Upper lobe of left lung (tissue), 6 donors: Measurements from ENCODE around the gene STIM1. TPM values are rescaled to one million over a fixed set of nuclear protein-coding genes. Genes with fewer than 3 reads are reported as not detected.

Experiments
- ATAC-seq, 2 donors: fragments of 200-7000 bp; cut with Tn5 transposase; one replicate each; pipeline ENCODE4 v1.9.1; 2022; ENCODE audit warnings: mild to moderate bottlenecking in 2 of 2, moderate library complexity in 2 of 2; ENCODE audit not compliant: low FRiP score in 2 of 2
- DNase-seq, 2 donors: peaks; one replicate each; pipeline ENCODE4 v3.0.0-alpha.2; 2019 to 2020
- H3K27ac ChIP-seq, 4 donors: fragments of 200-600 bp; sonication (generic); one replicate each; pipeline ENCODE4 v1.5.1; 2016 to 2019
- H3K27me3 ChIP-seq, 4 donors: fragments of 200-600 bp; sonication (generic); one replicate each; pipeline ENCODE4 v1.5.1; 2017 to 2019
- H3K36me3 ChIP-seq, 4 donors: fragments of 200-600 bp; sonication (generic); one replicate each; pipeline ENCODE4 v1.5.1; 2016 to 2019
- H3K4me1 ChIP-seq, 4 donors: fragments of 200-600 bp; sonication (generic); one replicate each; pipeline ENCODE4 v1.5.1; 2018 to 2019
- H3K4me3 ChIP-seq, 4 donors: fragments of 200-600 bp; sonication (generic); one replicate each; pipeline ENCODE4 v1.5.1; 2017 to 2019; ENCODE audit warnings: mild to moderate bottlenecking in 2 of 4, moderate library complexity in 1 of 4
- H3K9me3 ChIP-seq, 4 donors: fragments of 200-600 bp; sonication (generic); one replicate each; pipeline ENCODE4 v1.5.1; 2018 to 2019
- EP300 ChIP-seq, 4 donors: sonication (generic); formaldehyde crosslinking; IDR thresholded peaks; one replicate each; pipeline ENCODE4 v1.5.1; 2017; ENCODE audit warnings: antibody characterized with exemption in 4 of 4, control low read depth in 2 of 4
- POLR2A ChIP-seq, 4 donors: fragments of 450-650 bp; IDR thresholded peaks; one replicate each; pipeline ENCODE4 v1.5.1; 2016 to 2017; ENCODE audit warnings: antibody characterized with exemption in 4 of 4, mild to moderate bottlenecking in 2 of 4
- POLR2AphosphoS5 ChIP-seq, 2 donors: sonication (generic); formaldehyde crosslinking; IDR thresholded peaks; one replicate each; pipeline ENCODE4 v1.5.1; 2017; ENCODE audit warnings: antibody characterized with exemption in 2 of 2
- WGBS, 2 donors: methylation state at CpG; one replicate each; pipeline ENCODE4 v1.1.5; 2017 to 2018; 5-methylcytosine and 5-hydroxymethylcytosine counted together
- total RNA-seq, 6 donors: library from RNA; depleted of rRNA in 4 of 6; stranded (reverse); fragments of >200 nt in 4 of 6; gene quantifications; one replicate each; pipeline versions ENCODE4 v1.1.0 to v1.2.1, GENCODE V29; 2016 to 2021
- TF ChIP-seq, protein P1 (sequence below), 6 experiments: fragments of 450-650 bp in 4 of 6; fragments of 200-600 bp in 2 of 6; sonication (generic) in 2 of 6; IDR thresholded peaks; one replicate each; pipeline ENCODE4 v1.5.1; 2016 to 2019; ENCODE audit warnings: antibody characterized with exemption in 6 of 6
- donor health status: DM: no; HTN: no; CAD: no; lungs with moderate emphysema.
- donor health status: DM: no; HTN: yes; CAD: no; lungs with severe emphysema.

STIM1 gene
- total RNA-seq, 6 donors from 2014 or later, result 39.7 to 81.8 (median 56.5) TPM

DNA sequence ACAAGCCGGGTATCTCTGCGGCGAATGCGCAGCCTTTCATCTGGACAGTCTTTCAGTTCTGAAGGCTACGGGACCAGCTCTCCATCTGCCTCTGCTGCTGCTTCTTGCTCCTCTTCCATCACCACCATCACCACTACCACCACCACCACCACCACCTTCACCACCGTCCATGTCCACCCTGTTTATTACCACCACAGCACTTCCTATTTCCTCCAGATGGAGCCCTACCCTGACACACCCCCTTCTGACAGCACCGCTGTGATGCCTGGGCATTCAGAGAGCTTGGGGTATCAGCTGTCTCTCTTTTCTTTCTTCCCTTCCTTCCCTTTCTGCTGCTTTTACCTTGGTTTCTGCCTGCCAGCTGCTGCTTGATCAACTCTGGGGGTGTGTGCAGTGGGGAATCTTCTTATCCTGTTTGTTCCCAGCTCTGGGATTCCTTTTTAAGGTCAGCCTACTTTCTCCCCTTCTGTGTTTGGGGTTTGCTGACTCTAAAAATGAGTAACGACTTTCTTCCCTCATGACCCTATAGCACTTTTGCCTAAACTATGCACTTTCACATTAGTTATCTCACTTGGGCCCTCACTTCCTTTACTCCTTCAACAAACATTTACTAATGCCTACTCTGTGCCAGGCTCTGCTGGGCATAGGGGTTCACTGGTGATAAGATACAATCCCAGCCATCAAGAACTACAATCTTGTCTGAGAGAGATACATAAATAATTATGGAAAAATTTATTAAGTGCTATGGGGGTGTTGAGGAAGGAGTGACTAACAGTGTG is 231.3 kb downstream of the STIM1 start:
- H3K36me3 ChIP-seq, result peaks cover 11 to 61% (median 40%) of the 10 kb centered on the region in 4 donors
- no peak for DNase-seq
- ATAC-seq, result no peak
- no peaks in the 10 kb centered on the region for H3K9me3 ChIP-seq
- H3K4me3 ChIP-seq, result no peak overlapping the region
- WGBS, 2 donors, result 85 to 88% methylated on average over 8 of the region's 8 CpGs
- H3K4me1 ChIP-seq, result no peaks in the 10 kb centered on the region
- H3K27me3 ChIP-seq, result no peaks in the 10 kb centered on the region
- TF ChIP-seq EP300 (IDR thresholded peaks at IDR 0.05) (no peak), POLR2AphosphoS5 (IDR thresholded peaks at IDR 0.05) (no peak), POLR2A (IDR thresholded peaks at IDR 0.05) (no peak)
- TF ChIP-seq, protein P1, sequence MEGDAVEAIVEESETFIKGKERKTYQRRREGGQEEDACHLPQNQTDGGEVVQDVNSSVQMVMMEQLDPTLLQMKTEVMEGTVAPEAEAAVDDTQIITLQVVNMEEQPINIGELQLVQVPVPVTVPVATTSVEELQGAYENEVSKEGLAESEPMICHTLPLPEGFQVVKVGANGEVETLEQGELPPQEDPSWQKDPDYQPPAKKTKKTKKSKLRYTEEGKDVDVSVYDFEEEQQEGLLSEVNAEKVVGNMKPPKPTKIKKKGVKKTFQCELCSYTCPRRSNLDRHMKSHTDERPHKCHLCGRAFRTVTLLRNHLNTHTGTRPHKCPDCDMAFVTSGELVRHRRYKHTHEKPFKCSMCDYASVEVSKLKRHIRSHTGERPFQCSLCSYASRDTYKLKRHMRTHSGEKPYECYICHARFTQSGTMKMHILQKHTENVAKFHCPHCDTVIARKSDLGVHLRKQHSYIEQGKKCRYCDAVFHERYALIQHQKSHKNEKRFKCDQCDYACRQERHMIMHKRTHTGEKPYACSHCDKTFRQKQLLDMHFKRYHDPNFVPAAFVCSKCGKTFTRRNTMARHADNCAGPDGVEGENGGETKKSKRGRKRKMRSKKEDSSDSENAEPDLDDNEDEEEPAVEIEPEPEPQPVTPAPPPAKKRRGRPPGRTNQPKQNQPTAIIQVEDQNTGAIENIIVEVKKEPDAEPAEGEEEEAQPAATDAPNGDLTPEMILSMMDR (IDR thresholded peaks at IDR 0.05), result no peak
- H3K27ac ChIP-seq, result no peak overlapping the region

DNA sequence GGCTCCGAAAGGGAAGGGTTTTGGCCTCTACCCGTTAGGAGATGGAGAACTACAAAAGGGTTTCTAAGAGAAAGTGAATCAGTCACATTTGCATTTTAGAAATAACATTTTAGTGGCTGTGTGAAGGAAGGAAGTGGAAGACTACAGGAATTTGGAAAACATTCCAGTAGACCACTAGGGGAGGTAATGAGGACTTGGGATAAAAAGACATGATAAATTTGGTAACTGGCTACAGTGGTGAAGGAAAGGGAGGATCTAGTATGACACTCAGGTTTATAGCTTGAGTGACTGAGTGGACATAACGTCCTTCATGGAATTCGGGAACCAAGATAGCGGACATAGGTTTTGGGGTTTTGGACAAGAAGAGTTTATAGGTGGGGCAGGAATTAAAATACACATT is 232.1 kb downstream of the STIM1 start:
- H3K36me3 ChIP-seq, result peaks cover 10 to 55% (median 35%) of the 10 kb centered on the region in 4 donors
- no peak overlapping the region for H3K27ac ChIP-seq

DNA sequence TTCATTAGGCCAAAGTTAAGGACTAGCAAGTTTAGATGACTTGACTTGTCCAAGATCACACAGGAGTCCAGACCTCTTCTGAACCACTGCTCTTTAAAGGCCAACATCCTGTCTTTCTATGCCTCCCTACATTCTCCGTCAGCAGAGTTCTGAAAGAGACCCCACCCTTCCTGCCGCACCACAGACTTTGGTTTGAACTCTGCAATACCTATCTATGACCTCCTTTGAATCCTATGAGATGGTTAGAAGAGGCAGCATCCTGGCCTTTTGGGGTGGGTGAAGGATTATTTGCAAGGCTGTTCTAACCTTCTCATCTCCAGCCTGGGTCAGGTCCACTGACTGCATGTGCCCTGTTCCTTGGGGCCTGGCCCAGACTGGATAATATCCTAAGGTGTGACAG is 234.8 kb downstream of the STIM1 start:
- TF ChIP-seq POLR2AphosphoS5 (IDR thresholded peaks at IDR 0.05) (no peak), EP300 (IDR thresholded peaks at IDR 0.05) (no peak), POLR2A (IDR thresholded peaks at IDR 0.05) (no peak)
- TF ChIP-seq, protein P1 (IDR thresholded peaks at IDR 0.05), result no peak
- Histone ChIP-seq H3K27me3 (no peaks in the 10 kb centered on the region), H3K27ac (no peak overlapping the region), H3K4me1 (peaks cover under 1 to 11% (median 4%) of the 10 kb centered on the region in 4 donors), H3K4me3 (no peak overlapping the region), H3K36me3 (peaks cover 8 to 32% (median 17%) of the 10 kb centered on the region in 4 donors), H3K9me3 (no peaks in the 10 kb centered on the region)
- 65 to 82% methylated on average over 2 of the region's 2 CpGs for WGBS, 2 donors
- no peak for DNase-seq
- ATAC-seq, result no peak

More for the DNA sequence above, 232.1 kb downstream of the STIM1 start:
- H3K9me3 ChIP-seq, result no peaks in the 10 kb centered on the region
- no peak overlapping the region for H3K4me3 ChIP-seq
- WGBS, 2 donors, result 91 to 93% methylated on average over 5 of the region's 5 CpGs
- no peak for ATAC-seq
- TF ChIP-seq, protein P1 (IDR thresholded peaks at IDR 0.05), result no peak
- TF ChIP-seq POLR2AphosphoS5 (IDR thresholded peaks at IDR 0.05) (no peak), EP300 (IDR thresholded peaks at IDR 0.05) (no peak), POLR2A (IDR thresholded peaks at IDR 0.05) (no peak)
- H3K27me3 ChIP-seq, result no peaks in the 10 kb centered on the region
- no peaks in the 10 kb centered on the region for H3K4me1 ChIP-seq
- DNase-seq, result no peak

DNA sequence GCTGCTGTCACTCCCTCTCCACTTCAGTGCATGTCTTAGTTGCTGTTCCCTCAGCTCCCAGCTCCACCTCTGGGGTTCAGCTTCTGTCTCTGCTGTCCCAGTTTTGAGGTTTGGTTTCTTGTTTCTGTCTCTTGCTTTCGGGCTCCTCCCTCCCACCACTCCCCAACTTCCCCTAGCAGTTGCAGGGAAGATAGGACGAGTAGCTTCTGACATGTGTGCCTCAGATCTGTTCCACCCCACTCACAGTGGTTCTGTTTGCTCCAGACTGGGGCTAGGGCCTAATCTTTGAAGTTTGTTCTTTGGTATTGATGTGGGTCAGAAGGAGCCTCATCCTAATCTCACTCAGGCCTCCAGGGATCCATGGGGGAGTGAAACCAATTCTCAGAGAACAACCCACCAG is 236.6 kb downstream of the STIM1 start:
- whole genome bisulfite sequencing, 2 donors, result 34 to 67% methylated on average over 2 of the region's 2 CpGs
- DNase-seq (no peak), ATAC-seq (no peak)
- TF ChIP-seq EP300 (IDR thresholded peaks at IDR 0.05) (no peak), POLR2AphosphoS5 (IDR thresholded peaks at IDR 0.05) (no peak), POLR2A (IDR thresholded peaks at IDR 0.05) (no peak)
- TF ChIP-seq, protein P1 (IDR thresholded peaks at IDR 0.05), result no peak
- H3K9me3 ChIP-seq, result no peaks in the 10 kb centered on the region
- H3K4me1 ChIP-seq, result peaks cover 12 to 28% (median 16%) of the 10 kb centered on the region in 4 donors
- H3K27me3 ChIP-seq, result no peaks in the 10 kb centered on the region
- H3K36me3 ChIP-seq, result peaks cover 4 to 22% (median 11%) of the 10 kb centered on the region in 4 donors
- no peak overlapping the region for H3K27ac ChIP-seq
- H3K4me3 ChIP-seq, result no peak overlapping the region
